HepG2 (cell line): ENCODE measurements around the gene FSCN2. TPM values are rescaled to one million over a fixed set of nuclear protein-coding genes. Genes with fewer than 3 reads are reported as not detected.

Experiments used
- ATAC-seq: fragments of 200-7000 bp; cut with Tn5 transposase; 3 replicates; pipeline ENCODE4 v1.9.1; 2020; ENCODE audit warnings: mild to moderate bottlenecking, moderate library complexity
- BruUV-seq: library from RNA; stranded (reverse); fragments of 400-500 nt; replicated peaks from 2 replicates; lab custom pipeline; 2021; lab: Mats Ljungman, UMichigan
- CTCF ChIA-PET: fragments of 300-600 bp; formaldehyde crosslinking; extraction: SDS; loops from one replicate; lab custom pipeline; 2021; ENCODE audit warnings: low total read pairs, inconsistent platforms, low intra/inter-chr PET ratio; lab: Yijun Ruan, JAX
- POLR2A ChIA-PET: fragments of 350-600 bp; sonication (Branson Sonifier 250); formaldehyde crosslinking; loops from one replicate; lab custom pipeline; 2020; ENCODE audit warnings: antibody characterized with exemption, inconsistent platforms; lab: Yijun Ruan, JAX
- DNase-seq: peaks from one replicate; pipeline ENCODE4 v3.0.0-alpha.2; 2015; ENCODE audit warnings: low spot score
- FAIRE-seq: peaks from 3 replicates; lab custom pipeline; 2011; peaks lifted over from hg19 to GRCh38; lab: Jason Lieb, UNC
- H2AFZ ChIP-seq: one replicate; pipeline ENCODE4 v1.6.1; 2011; ENCODE audit warnings: low read length, inconsistent platforms
- H3K27ac ChIP-seq: fragments of 300-600 bp; 3 replicates; pipeline ENCODE4 v1.8.0; 2011; ENCODE audit warnings: mixed run types, mild to moderate bottlenecking, mixed read lengths, low read length, inconsistent platforms; ENCODE audit not compliant: insufficient read depth; ENCODE audit errors: extremely low read length
- H3K27me3 ChIP-seq, 2 experiments: fragments of 200-600 bp in 1 of 2; 2 replicates in 1 of 2; 3 replicates in 1 of 2; pipeline versions ENCODE4 v1.6.0 to v1.8.0; 2011; ENCODE audit warnings: low read length in 2 of 2, mild to moderate bottlenecking in 2 of 2, moderate library complexity in 2 of 2, inconsistent platforms in 1 of 2; ENCODE audit not compliant: insufficient read depth in 2 of 2, control insufficient read depth in 1 of 2
- H3K36me3 ChIP-seq, 2 experiments: fragments of 200-600 bp in 1 of 2; replicated peaks in 1 of 2; 2 replicates in 1 of 2; 3 replicates in 1 of 2; pipeline versions ENCODE4 v1.5.1 to v1.8.0; 2011; ENCODE audit warnings: low read length in 2 of 2, inconsistent platforms in 1 of 2; ENCODE audit not compliant: insufficient read depth in 2 of 2, control insufficient read depth in 1 of 2
- H3K4me1 ChIP-seq: 2 replicates; pipeline ENCODE4 v1.5.1; 2012; ENCODE audit warnings: low read length, inconsistent platforms; ENCODE audit not compliant: insufficient read depth
- H3K4me2 ChIP-seq: 2 replicates; pipeline ENCODE4 v1.6.0; 2011; ENCODE audit warnings: low read depth, low read length, inconsistent platforms
- H3K4me3 ChIP-seq, 3 experiments: fragments of 200-600 bp in 1 of 3; sonication (generic), shearing (Covaris generic) in 1 of 3; replicated peaks in 1 of 3; 2 replicates each; pipeline ENCODE4 v1.5.1; 2011 to 2016; ENCODE audit warnings: low read length in 3 of 3, inconsistent platforms in 2 of 3, low read depth in 2 of 3, mild to moderate bottlenecking in 2 of 3, control low read depth in 1 of 3, mixed read lengths in 1 of 3; ENCODE audit not compliant: insufficient read depth in 1 of 3
- H3K79me2 ChIP-seq: one replicate; pipeline ENCODE4 v1.6.1; 2011; ENCODE audit warnings: low read length, inconsistent platforms; ENCODE audit not compliant: insufficient read depth
- H3K9ac ChIP-seq: 2 replicates; pipeline ENCODE4 v1.6.0; 2011; ENCODE audit warnings: mild to moderate bottlenecking, low read depth, low read length, inconsistent platforms; ENCODE audit not compliant: insufficient read depth
- H3K9me3 ChIP-seq: 2 replicates; pipeline ENCODE4 v1.5.1; 2012; ENCODE audit warnings: mild to moderate bottlenecking, low read length
- H4K20me1 ChIP-seq: 2 replicates; pipeline ENCODE4 v1.6.0; 2011; ENCODE audit warnings: inconsistent platforms, mild to moderate bottlenecking, low read length, moderate library complexity; ENCODE audit not compliant: insufficient read depth
- AGO2 ChIP-seq: fragments of 200-400 bp; formaldehyde crosslinking; optimal IDR thresholded peaks from 2 replicates; pipeline ENCODE3; 2017; ENCODE audit warnings: mild to moderate bottlenecking, low read depth, low read length, moderate library complexity
- ARHGAP35 ChIP-seq: sonication (generic); formaldehyde crosslinking; IDR thresholded peaks from 2 replicates; pipeline ENCODE4 v1.9.0; 2022; ENCODE audit warnings: mild to moderate bottlenecking, inconsistent platforms, moderate library complexity, missing genetic modification reagents, borderline replicate concordance
- HNRNPK ChIP-seq: fragments of 200-400 bp; formaldehyde crosslinking; IDR thresholded peaks from 2 replicates; pipeline ENCODE4 v1.6.1; 2018; ENCODE audit warnings: low read length, low read depth, moderate library complexity, mild to moderate bottlenecking; ENCODE audit not compliant: poor library complexity, severe bottlenecking
- HNRNPL ChIP-seq: fragments of 200-400 bp; formaldehyde crosslinking; IDR thresholded peaks from 2 replicates; pipeline ENCODE4 v1.6.1; 2017; ENCODE audit warnings: mild to moderate bottlenecking, low read depth, low read length
- KLF13 ChIP-seq: sonication (generic); formaldehyde crosslinking; IDR thresholded peaks from 2 replicates; pipeline ENCODE4 v1.4.0; 2020; ENCODE audit warnings: mild to moderate bottlenecking, missing genetic modification reagents
- PCBP2 ChIP-seq: fragments of 200-400 bp; formaldehyde crosslinking; optimal IDR thresholded peaks from 2 replicates; pipeline ENCODE3; 2018; ENCODE audit warnings: low read length, low read depth; ENCODE audit not compliant: poor library complexity, severe bottlenecking
- POLR2G ChIP-seq: fragments of 200-400 bp; formaldehyde crosslinking; IDR thresholded peaks from 2 replicates; pipeline ENCODE4 v1.6.1; 2018; ENCODE audit warnings: mild to moderate bottlenecking, low read depth, low read length, moderate library complexity
- RBM22 ChIP-seq: fragments of 200-400 bp; formaldehyde crosslinking; optimal IDR thresholded peaks from 2 replicates; pipeline ENCODE3; 2017; ENCODE audit warnings: mild to moderate bottlenecking, low read length, moderate library complexity
- SP5 ChIP-seq: IDR thresholded peaks from 2 replicates; pipeline ENCODE4 v1.6.1; 2016; ENCODE audit warnings: low read depth, borderline replicate concordance
- SRSF4 ChIP-seq: fragments of 200-400 bp; formaldehyde crosslinking; IDR thresholded peaks from one replicate; pipeline ENCODE4 v1.6.1; 2018; ENCODE audit warnings: mild to moderate bottlenecking, low read depth, low read length, moderate library complexity; ENCODE audit not compliant: poor library complexity, severe bottlenecking
- SSRP1 ChIP-seq: IDR thresholded peaks from 2 replicates; pipeline ENCODE4 v1.6.1; 2016; ENCODE audit warnings: control low read depth
- WGBS: methylation state at CpG from one replicate; pipeline ENCODE4 v1.1.6; 2017; ENCODE audit warnings: low lambda C conversion rate; 5-methylcytosine and 5-hydroxymethylcytosine counted together
- in situ Hi-C: cut with HindIII; loops from 2 replicates; pipeline ENCODE4 v1.10.0; 2017; ENCODE audit warnings: low pct_unique_long_range_greater_than_20kb; ENCODE audit not compliant: extremely low pct_ligation_motif_present
- intact Hi-C: fragments of 100-400 bp; cut with micrococcal nuclease; formaldehyde crosslinking; loops from one replicate; pipeline ENCODE4 v1.10.0; 2022; ENCODE audit not compliant: unreplicated experiment
- polyA plus RNA-seq, 8 experiments: library from polyadenylated mRNA; depleted of rRNA in 3 of 8; stranded (reverse) in 7 of 8; unstranded in 1 of 8; fragments of >200 nt; fragmentation: Illumina TruSeq in 4 of 8; extraction: Trizol in 4 of 8; gene quantifications; 2 replicates each; pipeline versions ENCODE4 v1.2.1 to v1.2.3, GENCODE V29; 2011 to 2016; ENCODE audit warnings: low read depth in 4 of 8, missing spikeins in 1 of 8, mixed read lengths in 1 of 8; ENCODE audit not compliant: insufficient read depth in 1 of 8
- total RNA-seq, 5 experiments: library from RNA; depleted of rRNA; stranded (reverse); fragments of >200 nt; fragmentation: Illumina TruSeq; extraction: Trizol; gene quantifications; 2 replicates each; pipeline ENCODE4 v1.2.3, GENCODE V29; 2016; ENCODE audit warnings: low read depth in 1 of 5
- TF ChIP-seq, protein P1 (sequence below): sonication (generic); formaldehyde crosslinking; IDR thresholded peaks from 2 replicates; pipeline ENCODE4 v1.5.0; 2020; ENCODE audit warnings: missing genetic modification reagents, mild to moderate bottlenecking, borderline replicate concordance

Gene FSCN2
- total and polyA plus RNA-seq, 2 of the 13 experiments (the other 11 are each of a cell fraction or from before 2014, with no cell fraction given): 0.09 TPM; not detected in 1

DNA sequence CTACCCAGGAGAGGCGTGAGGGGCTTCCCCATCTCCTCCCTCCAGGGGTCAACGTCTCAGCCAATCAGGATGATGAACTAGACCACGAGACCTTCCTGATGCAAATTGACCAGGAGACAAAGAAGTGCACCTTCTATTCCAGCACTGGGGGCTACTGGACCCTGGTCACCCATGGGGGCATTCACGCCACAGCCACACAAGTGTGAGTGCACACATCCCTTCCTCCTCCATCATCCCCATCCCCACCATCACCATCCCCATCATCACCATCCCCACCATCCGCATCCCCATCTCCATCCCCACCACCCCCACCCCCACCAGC is 6.8 kb downstream of the FSCN2 start:
- POLR2A ChIA-PET: no interaction called here
- CTCF ChIA-PET: no interaction called here
- peaks cover 0 to 7% of the 10 kb centered on the region in 2 experiments; a peak in 2 of 5 replicates for H3K27me3 ChIP-seq
- no peaks in the 10 kb centered on the region for H3K79me2 ChIP-seq
- ATAC-seq (no peak), FAIRE-seq (no peak), DNase-seq (no peak)
- no peak overlapping the region for H3K9ac ChIP-seq
- H3K9me3 ChIP-seq: peaks cover 15% of the 10 kb centered on the region; the same call in 1 of the 2 replicates
- peak; percentile 11; the same call in 1 of the 2 replicates for TF ChIP-seq POLR2G
- TF ChIP-seq ARHGAP35: no peak
- intact Hi-C loops: no loop called here
- no peak overlapping the region for H3K27ac ChIP-seq
- no peak overlapping the region for H2AFZ ChIP-seq
- no peaks in the 10 kb centered on the region for H4K20me1 ChIP-seq
- no peak overlapping the region for H3K4me3 ChIP-seq
- H3K36me3 ChIP-seq: no peaks in the 10 kb centered on the region
- peaks cover 13% of the 10 kb centered on the region for H3K4me1 ChIP-seq
- H3K4me2 ChIP-seq: no peak overlapping the region
- BruUV-seq: no TSS peak
- in situ Hi-C loops: no loop called here
- WGBS: 89% methylated on average over 5 of the region's 5 CpGs

DNA sequence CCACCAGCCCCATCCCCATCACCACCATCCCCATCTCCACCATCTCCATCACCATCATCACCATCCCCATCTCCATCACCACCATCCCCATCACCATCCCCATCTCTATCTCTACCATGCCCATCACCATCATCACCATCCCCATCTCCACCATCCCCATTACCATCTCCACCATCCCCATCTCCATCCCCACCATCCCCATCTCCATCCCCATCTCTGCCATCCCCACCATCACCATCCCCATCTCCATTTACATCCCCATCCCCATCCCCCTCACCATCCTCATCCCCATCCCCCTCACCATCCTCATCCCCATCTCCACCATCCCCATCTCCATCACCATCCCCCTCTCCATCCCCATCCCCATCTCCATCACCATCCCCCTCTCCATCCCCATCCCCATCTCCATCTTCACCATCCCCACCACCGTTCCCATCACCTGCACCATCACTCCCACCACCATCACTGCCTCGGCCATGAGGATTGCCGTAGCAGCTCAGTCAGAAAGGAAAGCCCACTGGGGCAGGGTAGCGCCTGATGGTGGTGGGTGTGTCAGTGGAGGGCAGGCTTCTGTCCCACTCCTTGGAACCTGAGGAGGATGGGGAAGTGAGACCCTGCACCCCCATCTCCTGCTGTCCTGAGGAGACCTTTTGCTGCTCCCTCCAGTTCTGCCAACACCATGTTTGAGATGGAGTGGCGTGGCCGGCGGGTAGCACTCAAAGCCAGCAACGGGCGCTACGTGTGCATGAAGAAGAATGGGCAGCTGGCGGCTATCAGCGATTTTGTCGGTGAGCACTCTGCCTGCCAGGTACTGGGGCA is 7.5 kb downstream of the FSCN2 start:
- peaks cover 13% of the 10 kb centered on the region for H3K4me1 ChIP-seq
- H3K27ac ChIP-seq: no peak overlapping the region
- peaks cover 15% of the 10 kb centered on the region; the same call in 1 of the 2 replicates for H3K9me3 ChIP-seq
- no TSS peak for BruUV-seq
- no peaks in the 10 kb centered on the region for H3K79me2 ChIP-seq
- CTCF ChIA-PET: no interaction called here
- no peak overlapping the region for H3K4me2 ChIP-seq
- H3K4me3 ChIP-seq: no peak overlapping the region
- in situ Hi-C loops (no loop called here), intact Hi-C loops (no loop called here)
- no peak overlapping the region for H2AFZ ChIP-seq
- TF ChIP-seq SSRP1 (CRISPR knock-in tag) (peak; percentile 57; the same call in 1 of the 2 replicates), RBM22 (peak; percentile 79), HNRNPL (peak; percentile 34; the same call in 1 of the 2 replicates), SP5 (CRISPR knock-in tag) (no peak), PCBP2 (peak; percentile 36), HNRNPK (peak; percentile 32), SRSF4 (no peak), KLF13 (CRISPR knock-in tag) (no peak), AGO2 (peak; percentile 14)
- TF ChIP-seq, protein P1, sequence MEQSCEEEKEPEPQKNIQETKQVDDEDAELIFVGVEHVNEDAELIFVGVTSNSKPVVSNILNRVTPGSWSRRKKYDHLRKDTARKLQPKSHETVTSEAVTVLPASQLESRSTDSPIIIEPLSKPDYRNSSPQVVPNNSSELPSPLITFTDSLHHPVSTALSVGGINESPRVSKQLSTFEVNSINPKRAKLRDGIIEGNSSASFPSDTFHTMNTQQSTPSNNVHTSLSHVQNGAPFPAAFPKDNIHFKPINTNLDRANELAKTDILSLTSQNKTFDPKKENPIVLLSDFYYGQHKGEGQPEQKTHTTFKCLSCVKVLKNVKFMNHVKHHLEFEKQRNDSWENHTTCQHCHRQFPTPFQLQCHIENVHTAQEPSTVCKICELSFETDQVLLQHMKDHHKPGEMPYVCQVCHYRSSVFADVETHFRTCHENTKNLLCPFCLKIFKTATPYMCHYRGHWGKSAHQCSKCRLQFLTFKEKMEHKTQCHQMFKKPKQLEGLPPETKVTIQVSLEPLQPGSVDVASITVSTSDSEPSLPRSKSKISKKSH (CRISPR knock-in tag): peak; percentile 70; the same call in 1 of the 2 replicates
- POLR2A ChIA-PET: no interaction called here
- DNase-seq (no peak), ATAC-seq (no peak), FAIRE-seq (no peak)
- H3K27me3 ChIP-seq: no peaks in the 10 kb centered on the region
- H3K9ac ChIP-seq: no peak overlapping the region
- H4K20me1 ChIP-seq: no peaks in the 10 kb centered on the region
- WGBS: 72% methylated on average over 13 of the region's 13 CpGs
- H3K36me3 ChIP-seq: peaks cover 0 to 5% of the 10 kb centered on the region in 2 experiments; a peak in 3 of 5 replicates
